Caco-2 (cell line): Measurements from ENCODE around the gene SH3BP5. TPM values are rescaled to one million over a fixed set of nuclear protein-coding genes. Genes with fewer than 3 reads are reported as not detected.

Experiments
- BruUV-seq: library from RNA; stranded (reverse); fragments of 400-500 nt; replicated peaks from 2 replicates; lab custom pipeline; 2021; lab: Mats Ljungman, UMichigan
- CTCF ChIA-PET: fragments of 300-600 bp; sonication (Branson Sonifier 250); formaldehyde crosslinking; loops from one replicate; lab custom pipeline; 2022; ENCODE audit warnings: antibody characterized with exemption; lab: Charles Lee
- POLR2A ChIA-PET: fragments of 300-600 bp; sonication (Branson Sonifier 250); formaldehyde crosslinking; loops from one replicate; lab custom pipeline; 2022; ENCODE audit warnings: antibody characterized with exemption; lab: Charles Lee
- DNase-seq, 2 experiments: peaks; one replicate each; pipeline versions ENCODE4 v3.0.0 to v3.0.0-alpha.2; 2020 to 2022
- H3K27me3 ChIP-seq: replicated peaks from 2 replicates; pipeline ENCODE4 v1.6.0; 2011; ENCODE audit warnings: low read length; ENCODE audit not compliant: control insufficient read depth, insufficient read depth
- H3K36me3 ChIP-seq: 2 replicates; pipeline ENCODE4 v1.5.1; 2011; ENCODE audit warnings: low read length; ENCODE audit not compliant: control insufficient read depth, insufficient read depth
- H3K4me1 ChIP-seq: fragments of 250-450 bp; sonication (Bioruptor Pico); 2 replicates; pipeline ENCODE4 v1.5.1; 2020; ENCODE audit warnings: mild to moderate bottlenecking
- H3K4me3 ChIP-seq: 2 replicates; pipeline ENCODE4 v1.5.1; 2011; ENCODE audit warnings: low read depth, mild to moderate bottlenecking, control low read depth, low read length
- H3K9me3 ChIP-seq: fragments of 250-450 bp; sonication (Bioruptor Pico); 2 replicates; pipeline ENCODE4 v1.5.1; 2020; ENCODE audit warnings: mild to moderate bottlenecking, moderate library complexity
- H3K27ac Mint-ChIP-seq: one replicate; pipeline ENCODE4 v1.8.0; 2022; ENCODE audit warnings: mixed read lengths; ENCODE audit not compliant: unreplicated experiment
- H3K27me3 Mint-ChIP-seq: one replicate; pipeline ENCODE4 v1.8.0; 2022; ENCODE audit warnings: mixed read lengths; ENCODE audit not compliant: insufficient read depth, unreplicated experiment
- H3K36me3 Mint-ChIP-seq: one replicate; pipeline ENCODE4 v1.8.0; 2022; ENCODE audit warnings: mild to moderate bottlenecking, mixed read lengths; ENCODE audit not compliant: insufficient read depth, unreplicated experiment
- H3K4me1 Mint-ChIP-seq: one replicate; pipeline ENCODE4 v1.8.0; 2022; ENCODE audit warnings: low read depth, mixed read lengths; ENCODE audit not compliant: unreplicated experiment
- H3K4me3 Mint-ChIP-seq: one replicate; pipeline ENCODE4 v1.8.0; 2022; ENCODE audit warnings: mild to moderate bottlenecking, moderate library complexity, mixed read lengths; ENCODE audit not compliant: unreplicated experiment
- H3K9me3 Mint-ChIP-seq: one replicate; pipeline ENCODE4 v1.8.0; 2022; ENCODE audit warnings: mixed read lengths; ENCODE audit not compliant: unreplicated experiment
- intact Hi-C: fragments of 100-400 bp; cut with micrococcal nuclease; formaldehyde crosslinking; loops from one replicate; pipeline ENCODE4 v1.10.0; 2022; ENCODE audit not compliant: unreplicated experiment
- total RNA-seq: library from RNA; stranded (reverse); gene quantifications from 2 replicates; pipeline ENCODE4 v1.2.3, GENCODE V29; 2022
- TF ChIP-seq, protein P1 (sequence below), 2 experiments: fragments of 200-600 bp in 1 of 2; IDR thresholded peaks; 1 replicate in 1 of 2; 2 replicates in 1 of 2; pipeline versions ENCODE4 v1.5.1 to v1.8.0; 2011 to 2022; ENCODE audit warnings: antibody characterized with exemption in 1 of 2, control low read depth in 1 of 2, inconsistent platforms in 1 of 2, low read depth in 1 of 2, low read length in 1 of 2, mild to moderate bottlenecking in 1 of 2, moderate library complexity in 1 of 2; ENCODE audit not compliant: insufficient read depth in 1 of 2, severe bottlenecking in 1 of 2, unreplicated experiment in 1 of 2

SH3BP5 gene
- total RNA-seq, 1 experiment from 2014 or later, result 26.1 TPM

DNA sequence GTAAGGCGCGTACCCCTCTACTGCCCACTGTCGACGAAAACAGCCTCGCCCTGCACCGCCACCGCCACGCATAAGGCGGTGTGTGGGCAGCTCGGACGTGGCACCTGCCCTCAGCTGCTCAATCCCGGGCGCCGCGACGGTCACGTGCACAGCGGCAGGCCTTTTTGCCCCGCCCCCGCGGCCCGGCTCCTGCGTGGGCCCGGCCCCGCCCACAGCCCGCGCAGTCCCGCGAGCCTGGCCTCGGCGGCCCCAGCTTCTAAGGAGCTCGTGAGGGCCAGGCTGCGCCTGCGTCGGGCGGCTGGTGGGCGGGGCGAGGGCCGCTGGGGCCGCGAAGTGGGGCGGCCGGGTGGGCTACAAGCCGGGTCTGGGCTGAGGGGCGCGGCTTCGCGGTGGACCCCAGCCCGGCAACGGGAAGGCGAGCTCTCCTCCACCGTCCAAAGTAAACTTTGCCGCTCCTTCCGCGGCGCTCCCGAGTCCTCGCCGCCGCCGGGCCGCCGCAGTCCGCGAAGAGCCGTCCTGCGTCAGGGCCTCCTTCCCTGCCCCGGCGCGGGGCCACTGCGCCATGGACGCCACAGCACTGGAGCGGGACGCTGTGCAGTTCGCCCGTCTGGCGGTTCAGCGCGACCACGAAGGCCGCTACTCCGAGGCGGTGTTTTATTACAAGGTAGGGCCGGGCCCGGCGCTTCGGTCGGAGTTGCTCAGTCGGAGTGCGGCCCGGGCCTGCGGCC is 126.3 kb downstream of the SH3BP5 start, which contains the start of gene CAPN7:
CAPN7 (plus strand) TSS at position 313 of the 728 bp plus-strand sequence; CDS start at position 563, 250 bp downstream.
- H3K4me1 Mint-ChIP-seq, result peaks cover 21% of the 10 kb centered on the region
- H3K36me3 ChIP-seq, result no peaks in the 10 kb centered on the region

DNA sequence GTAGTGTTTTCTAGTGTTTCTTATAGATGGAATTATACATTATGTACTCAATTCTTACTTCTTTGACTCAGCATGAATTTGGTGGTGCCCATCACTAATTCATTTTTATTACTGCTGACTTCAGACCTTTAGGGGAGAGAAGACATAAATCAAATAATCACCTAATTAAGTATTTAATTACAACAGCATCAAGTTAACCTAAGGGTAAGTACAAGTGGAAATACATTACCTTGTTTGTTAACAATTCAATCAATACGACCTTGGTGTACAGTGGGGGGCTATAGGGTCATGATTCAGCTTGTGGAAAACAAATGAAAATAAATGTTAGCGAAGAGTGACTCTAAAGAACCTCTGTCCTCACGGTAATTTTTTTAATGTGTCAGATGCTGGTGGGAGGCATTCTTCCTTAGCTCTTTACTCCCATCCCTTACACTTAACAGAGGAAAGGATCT is 126.9 kb downstream of the SH3BP5 start:
- peaks cover 2% of the 10 kb centered on the region for H3K36me3 Mint-ChIP-seq
- no peak for DNase-seq
- peak overlapping the region; percentile 77 for H3K27ac Mint-ChIP-seq
- no peaks in the 10 kb centered on the region for H3K36me3 ChIP-seq
- no peaks in the 10 kb centered on the region for H3K27me3 Mint-ChIP-seq
- H3K27me3 ChIP-seq, result no peaks in the 10 kb centered on the region
- peaks cover 5% of the 10 kb centered on the region; the same call in 1 of the 2 replicates for H3K4me1 ChIP-seq
- TF ChIP-seq, protein P1, sequence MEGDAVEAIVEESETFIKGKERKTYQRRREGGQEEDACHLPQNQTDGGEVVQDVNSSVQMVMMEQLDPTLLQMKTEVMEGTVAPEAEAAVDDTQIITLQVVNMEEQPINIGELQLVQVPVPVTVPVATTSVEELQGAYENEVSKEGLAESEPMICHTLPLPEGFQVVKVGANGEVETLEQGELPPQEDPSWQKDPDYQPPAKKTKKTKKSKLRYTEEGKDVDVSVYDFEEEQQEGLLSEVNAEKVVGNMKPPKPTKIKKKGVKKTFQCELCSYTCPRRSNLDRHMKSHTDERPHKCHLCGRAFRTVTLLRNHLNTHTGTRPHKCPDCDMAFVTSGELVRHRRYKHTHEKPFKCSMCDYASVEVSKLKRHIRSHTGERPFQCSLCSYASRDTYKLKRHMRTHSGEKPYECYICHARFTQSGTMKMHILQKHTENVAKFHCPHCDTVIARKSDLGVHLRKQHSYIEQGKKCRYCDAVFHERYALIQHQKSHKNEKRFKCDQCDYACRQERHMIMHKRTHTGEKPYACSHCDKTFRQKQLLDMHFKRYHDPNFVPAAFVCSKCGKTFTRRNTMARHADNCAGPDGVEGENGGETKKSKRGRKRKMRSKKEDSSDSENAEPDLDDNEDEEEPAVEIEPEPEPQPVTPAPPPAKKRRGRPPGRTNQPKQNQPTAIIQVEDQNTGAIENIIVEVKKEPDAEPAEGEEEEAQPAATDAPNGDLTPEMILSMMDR (IDR thresholded peaks at IDR 0.05; ENCODE audit: insufficient read depth in 1 of 2, low read depth in 1 of 2, low read length in 1 of 2, severe bottlenecking in 1 of 2, unreplicated experiment in 1 of 2), result no peak
- peaks cover 21% of the 10 kb centered on the region for H3K4me1 Mint-ChIP-seq
- CTCF ChIA-PET, result interaction anchor here (0.5 to 1.3 kb wide), 6 partner anchors 17 to 200 kb away, joined by 3 to 9 read pairs (median 6); no protein-coding TSS in a partner anchor
- no peaks in the 10 kb centered on the region for H3K9me3 Mint-ChIP-seq
- H3K4me3 Mint-ChIP-seq, result peak overlapping the region; percentile 87
- POLR2A ChIA-PET, result interaction anchor here (0.6 to 1.2 kb wide), 5 partner anchors 17 to 141 kb away, joined by 3 to 10 read pairs (median 3); partner anchors contain the start of genes MRPS25, RBSN and SH3BP5
- H3K9me3 ChIP-seq, result no peaks in the 10 kb centered on the region
- intact Hi-C loops, result loop anchor here (10.0 kb wide), 1 partner anchor 261 kb away; the partner anchor contains the start of gene NR2C2
- H3K4me3 ChIP-seq, result peak overlapping the region; percentile 85
- BruUV-seq, result TSS peak; percentile 94

More for the DNA sequence above, 126.3 kb downstream of the SH3BP5 start, which contains the start of gene CAPN7:
- ChIA-PET CTCF (interaction anchor here (0.5 to 1.3 kb wide), 6 partner anchors 16 to 199 kb away, joined by 3 to 9 read pairs (median 6); no protein-coding TSS in a partner anchor), POLR2A (interaction anchor here (0.6 to 1.2 kb wide), 5 partner anchors 16 to 141 kb away, joined by 3 to 10 read pairs (median 3); partner anchors contain the start of genes MRPS25, RBSN and SH3BP5)
- Mint-ChIP-seq H3K27me3 (no peaks in the 10 kb centered on the region), H3K9me3 (no peaks in the 10 kb centered on the region), H3K27ac (peak within 1 kb of the TSS; percentile 77), H3K4me3 (peak within 1 kb of the TSS; percentile 87), H3K36me3 (peaks cover 6% of the 10 kb centered on the region)
- peak; percentile 93 to 96 for DNase-seq
- Histone ChIP-seq H3K9me3 (no peaks in the 10 kb centered on the region), H3K4me1 (peaks cover 5% of the 10 kb centered on the region; the same call in 1 of the 2 replicates), H3K27me3 (no peaks in the 10 kb centered on the region), H3K4me3 (peak within 1 kb of the TSS; percentile 85)
- TF ChIP-seq, protein P1 (IDR thresholded peaks at IDR 0.05; ENCODE audit: insufficient read depth in 1 of 2, low read depth in 1 of 2, low read length in 1 of 2, severe bottlenecking in 1 of 2, unreplicated experiment in 1 of 2), result peak; percentile 53 to 54
- intact Hi-C loops, result loop anchor here (2.0 to 10.0 kb wide), 3 partner anchors 97 to 261 kb away; partner anchors contain the start of genes NR2C2 and RBSN
- no TSS peak for BruUV-seq

Other genes starting within 250 kb of the SH3BP5 start
- gene RBSN, start 233.4 kb downstream of the SH3BP5 start, total RNA-seq, result 18.5 and 19.7 TPM in 2 replicates
- 37.0 and 40.3 TPM in 2 replicates for gene CAPN7, start 126.3 kb downstream of the SH3BP5 start, total RNA-seq
- gene METTL6, start 95.0 kb upstream of the SH3BP5 start, total RNA-seq, result 18.5 and 18.9 TPM in 2 replicates
- gene EAF1, start 95.0 kb upstream of the SH3BP5 start, total RNA-seq, result 33.0 and 33.5 TPM in 2 replicates
- gene COLQ, start 189.1 kb upstream of the SH3BP5 start, total RNA-seq, result 0.26 TPM in 1 of 2 replicates, not detected in the other